Stomach (tissue), 4 donors: ENCODE data around the gene BTBD9.

Source experiments
- EP300 ChIP-seq: sonication (generic); formaldehyde crosslinking; IDR thresholded peaks from one replicate; pipeline ENCODE4 v1.6.1; 2017; ENCODE audit warnings: antibody characterized with exemption
- TF ChIP-seq, protein P1 (sequence below), 7 experiments: fragments of 450-650 bp in 4 of 7; fragments of 200-600 bp in 3 of 7; sonication (generic) in 3 of 7; IDR thresholded peaks; one replicate each; pipeline ENCODE4 v1.5.1; 2016 to 2019; ENCODE audit warnings: antibody characterized with exemption in 7 of 7, control low read depth in 2 of 7, mild to moderate bottlenecking in 1 of 7

DNA sequence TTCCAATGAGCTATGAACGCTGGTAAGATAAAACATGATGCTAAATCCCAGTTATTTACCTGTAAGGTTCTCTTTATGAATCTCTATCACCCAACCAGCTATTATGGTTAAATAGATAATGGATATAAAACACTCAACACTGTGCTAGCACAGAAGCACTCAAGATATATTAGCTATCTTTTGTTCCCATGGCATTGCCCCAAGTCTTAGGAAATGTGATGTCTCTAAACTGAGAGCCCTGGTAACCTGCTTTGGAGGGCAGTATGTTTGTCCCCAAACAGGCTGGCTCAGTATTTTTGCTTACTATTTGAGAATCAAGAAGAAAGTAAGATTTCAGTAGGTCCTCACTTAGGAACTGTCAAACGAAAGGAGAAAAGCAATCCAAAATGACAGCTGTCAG, 90.5 kb downstream of the BTBD9 start:
- TF ChIP-seq, protein P1, sequence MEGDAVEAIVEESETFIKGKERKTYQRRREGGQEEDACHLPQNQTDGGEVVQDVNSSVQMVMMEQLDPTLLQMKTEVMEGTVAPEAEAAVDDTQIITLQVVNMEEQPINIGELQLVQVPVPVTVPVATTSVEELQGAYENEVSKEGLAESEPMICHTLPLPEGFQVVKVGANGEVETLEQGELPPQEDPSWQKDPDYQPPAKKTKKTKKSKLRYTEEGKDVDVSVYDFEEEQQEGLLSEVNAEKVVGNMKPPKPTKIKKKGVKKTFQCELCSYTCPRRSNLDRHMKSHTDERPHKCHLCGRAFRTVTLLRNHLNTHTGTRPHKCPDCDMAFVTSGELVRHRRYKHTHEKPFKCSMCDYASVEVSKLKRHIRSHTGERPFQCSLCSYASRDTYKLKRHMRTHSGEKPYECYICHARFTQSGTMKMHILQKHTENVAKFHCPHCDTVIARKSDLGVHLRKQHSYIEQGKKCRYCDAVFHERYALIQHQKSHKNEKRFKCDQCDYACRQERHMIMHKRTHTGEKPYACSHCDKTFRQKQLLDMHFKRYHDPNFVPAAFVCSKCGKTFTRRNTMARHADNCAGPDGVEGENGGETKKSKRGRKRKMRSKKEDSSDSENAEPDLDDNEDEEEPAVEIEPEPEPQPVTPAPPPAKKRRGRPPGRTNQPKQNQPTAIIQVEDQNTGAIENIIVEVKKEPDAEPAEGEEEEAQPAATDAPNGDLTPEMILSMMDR (IDR thresholded peaks at IDR 0.05) = no peak
- TF ChIP-seq EP300 = no peak
